Activated CD4-positive, alpha-beta T cell treated with anti-CD3 and anti-CD28 coated beads, Interleukin-2, amount 50 U/mL, for 24 hours (primary cell): ENCODE data around the gene PHLDA2.
A peak's percentile ranks its signal among the peaks of the same experiment; 100 is the strongest.

Experiments used
- DNase-seq, 2 donors: peaks; one replicate each; pipeline ENCODE4 v3.0.0-alpha.2; 2020; ENCODE audit warnings: low read depth in 1 of 2, low spot score in 1 of 2

Gene PHLDA2

DNA sequence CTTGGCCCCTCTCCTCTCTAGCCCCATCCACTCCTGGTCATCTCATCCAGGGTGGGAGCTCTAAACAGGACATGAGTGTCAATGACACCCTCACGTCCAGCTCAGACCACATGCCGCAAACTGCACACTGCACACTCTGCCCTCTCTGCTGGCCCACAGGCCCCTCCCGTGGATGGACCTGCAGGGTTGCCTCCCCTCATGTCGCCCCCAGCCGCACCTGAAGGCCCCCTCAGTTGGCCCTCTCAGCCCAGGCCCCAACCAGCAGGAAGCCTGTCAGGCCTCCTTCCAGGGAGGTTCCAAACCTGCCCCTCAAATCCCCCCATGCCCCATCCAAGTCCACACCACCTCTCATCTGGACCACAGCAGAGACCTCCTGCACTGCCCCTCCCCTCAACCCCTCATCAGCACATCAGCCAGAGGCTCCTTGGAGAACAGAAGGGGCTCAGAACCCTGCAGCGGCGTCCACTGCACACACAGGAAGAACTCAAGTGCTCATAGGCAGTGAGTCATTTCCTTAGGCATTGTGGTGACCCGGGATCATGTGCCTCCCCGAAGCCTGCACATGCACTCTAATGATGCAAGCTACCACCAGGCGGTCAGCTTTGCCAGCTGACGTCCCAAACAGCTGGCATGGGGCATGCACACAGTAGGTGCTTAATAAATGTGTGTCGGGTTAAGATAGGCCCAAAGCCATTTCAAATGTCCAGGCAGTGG is 30.7 kb downstream of the PHLDA2 start:
- DNase-seq: peak in 1 of 2 donors; percentile 30

DNA sequence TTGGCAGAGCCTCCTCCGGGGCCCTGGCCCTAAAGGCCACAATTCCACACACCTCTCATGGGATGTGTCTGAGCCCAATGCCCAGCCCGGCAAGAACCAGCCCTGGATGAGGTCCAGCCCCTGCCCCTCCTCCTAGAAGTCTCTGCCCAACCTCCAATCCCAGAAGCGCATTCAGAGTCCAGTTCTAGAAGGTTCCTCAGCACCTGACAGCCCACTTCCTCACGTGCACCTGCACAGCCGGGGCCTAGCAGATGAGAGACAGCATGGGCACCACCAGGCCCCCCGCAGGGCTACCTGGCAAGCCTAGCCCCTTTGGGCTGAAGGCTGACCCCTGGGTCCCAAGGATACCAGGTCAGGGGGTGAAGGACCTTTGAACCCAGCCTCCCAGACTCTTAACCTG is 32.2 kb downstream of the PHLDA2 start:
- no peak for DNase-seq

DNA sequence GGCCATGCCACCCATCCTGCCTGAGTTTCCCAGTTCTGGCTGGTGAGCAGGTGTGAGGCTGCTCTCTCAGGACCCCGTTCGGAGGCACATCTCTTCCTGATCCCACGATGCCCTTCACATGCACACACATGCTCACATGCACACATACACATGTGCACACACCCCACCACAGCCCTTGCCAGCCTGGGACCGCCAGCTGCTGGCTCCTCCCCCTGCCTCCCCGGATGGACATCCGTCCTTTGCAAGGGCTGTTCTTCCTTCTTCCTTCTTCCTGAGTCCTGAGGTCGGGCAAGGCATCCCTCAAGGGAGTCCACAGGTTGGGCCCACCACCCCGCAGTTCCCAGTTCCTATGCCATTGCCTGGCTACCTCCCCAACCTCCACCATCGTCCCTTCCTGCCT is 33.2 kb downstream of the PHLDA2 start:
- no peak for DNase-seq

DNA sequence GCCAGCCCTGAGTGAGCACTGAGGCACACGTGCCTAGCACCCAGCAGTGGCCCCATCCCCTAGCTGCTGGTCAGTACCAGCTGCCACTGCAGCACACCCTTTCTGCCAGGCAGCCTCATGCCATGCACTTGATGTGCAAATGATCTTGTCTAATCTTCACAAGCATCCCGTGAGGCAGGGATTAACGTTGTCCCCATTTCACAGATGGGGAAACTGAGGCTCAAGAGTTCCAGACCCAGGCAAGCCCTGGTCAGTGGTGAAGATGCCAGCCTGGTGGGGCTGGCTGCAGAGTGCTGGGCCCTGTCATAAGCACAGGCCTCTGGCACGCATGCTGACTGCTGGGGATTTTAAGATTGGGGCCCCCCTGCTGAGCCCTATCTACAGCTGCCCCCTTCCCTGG is 35.3 kb downstream of the PHLDA2 start:
- no peak for DNase-seq

DNA sequence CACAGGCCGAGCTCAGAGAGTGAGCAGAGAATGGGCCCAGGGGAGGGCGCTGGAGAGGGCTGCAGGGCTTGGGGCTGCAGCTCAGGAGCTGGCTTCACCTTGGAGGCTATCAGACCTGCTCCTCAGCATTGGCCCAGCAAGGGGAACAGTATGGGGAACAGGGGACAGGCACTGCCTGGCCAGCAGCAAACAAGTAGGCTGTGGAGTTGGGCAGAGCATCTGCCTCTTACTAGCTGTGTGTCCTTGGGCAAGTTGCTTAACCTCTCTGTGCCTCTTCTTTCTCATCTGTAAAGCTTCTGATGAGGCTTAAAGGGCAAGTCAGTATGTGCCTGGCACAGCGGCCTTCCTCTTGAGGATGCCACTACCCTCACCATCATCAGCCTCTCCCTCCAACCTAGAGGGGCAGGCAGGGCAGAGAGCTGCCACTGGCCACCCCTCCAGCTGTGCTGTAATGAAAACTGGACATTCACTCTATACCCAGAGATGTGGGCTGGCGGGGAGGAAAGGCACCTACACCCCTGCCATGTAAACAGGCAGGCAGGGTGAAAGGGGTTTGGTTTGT is 36.2 kb downstream of the PHLDA2 start:
- DNase-seq: no peak

DNA sequence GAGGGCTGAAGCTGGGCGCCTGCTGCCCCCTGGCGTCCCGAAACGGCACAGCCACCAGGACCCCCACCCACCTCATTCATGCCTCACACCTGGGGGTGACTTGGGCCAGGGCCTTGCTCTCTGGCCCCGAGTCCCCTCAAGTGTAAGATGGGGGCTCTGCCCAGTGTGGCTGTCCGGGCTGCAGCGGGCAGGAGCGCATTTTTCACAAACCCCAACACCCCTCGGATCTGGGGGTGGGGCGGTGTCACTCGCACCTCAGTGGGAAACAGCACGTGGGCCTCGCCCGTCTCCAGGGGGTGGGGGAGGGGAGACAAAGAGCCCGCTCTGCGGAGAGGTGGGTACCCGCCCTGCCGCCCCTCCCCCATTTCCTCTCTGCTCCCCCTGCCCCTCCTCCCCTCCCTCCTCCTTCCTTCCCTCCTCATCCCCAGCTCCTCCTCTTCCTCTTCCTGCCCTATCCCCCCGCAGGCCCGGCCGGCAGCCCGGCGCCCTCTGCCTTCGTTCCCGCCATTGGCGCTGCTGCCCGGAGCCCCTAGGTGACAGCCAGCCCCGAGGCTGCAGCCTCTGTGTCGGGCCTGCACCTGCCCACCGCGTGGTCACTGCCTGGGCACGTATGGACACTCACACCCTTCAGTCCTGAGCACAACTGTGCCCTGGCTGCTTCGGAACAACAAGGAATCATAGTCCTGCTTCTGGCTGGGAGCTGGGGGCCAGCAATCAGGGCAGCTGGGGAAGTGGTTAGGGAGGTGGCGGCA is 36.8 kb downstream of the PHLDA2 start:
- DNase-seq: peak in 1 of 2 donors; percentile 46

DNA sequence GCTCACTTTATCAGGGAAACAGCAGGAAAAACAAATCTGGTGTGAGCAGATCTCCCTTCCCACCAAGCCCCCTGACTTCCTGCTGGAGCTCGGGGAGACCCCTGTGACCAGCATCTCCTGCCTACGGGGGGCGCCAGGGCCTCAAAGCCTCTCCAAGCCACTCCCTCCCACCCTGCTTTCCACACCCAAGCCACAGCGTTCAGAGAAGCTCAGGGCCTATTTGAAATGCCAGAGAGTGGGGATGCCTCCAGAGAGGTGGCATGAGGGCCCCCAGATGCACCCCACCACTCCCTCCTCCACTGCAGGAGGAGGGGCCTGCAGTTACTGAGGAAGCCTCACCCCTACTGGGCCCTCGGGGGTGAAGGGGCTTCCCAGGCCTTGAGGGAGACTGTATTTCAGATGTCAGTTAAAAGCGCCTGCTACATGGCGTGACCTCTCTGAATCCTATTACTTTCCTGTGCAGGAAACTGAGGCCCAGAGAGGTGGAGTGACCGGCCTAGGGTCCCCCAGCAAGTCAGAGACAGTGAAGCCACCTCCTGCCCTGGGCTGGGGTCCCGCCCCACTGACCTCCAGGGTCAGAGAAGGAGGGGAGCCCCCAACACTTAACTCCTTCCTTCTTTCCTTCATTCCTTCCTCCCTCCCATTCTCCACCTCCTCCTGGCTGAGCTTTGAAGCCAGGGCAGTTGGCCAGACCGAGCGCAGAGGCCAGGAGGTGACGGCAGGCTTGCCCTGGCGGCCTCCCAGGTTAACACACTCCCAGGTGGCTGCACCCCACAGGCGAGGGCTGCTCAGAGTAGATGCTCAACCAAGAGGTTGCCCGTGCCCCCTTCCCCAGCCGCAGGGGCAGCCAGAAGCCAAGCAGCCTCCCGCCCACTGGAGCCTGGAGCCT is 37.6 kb downstream of the PHLDA2 start:
- DNase-seq: no peak

DNA sequence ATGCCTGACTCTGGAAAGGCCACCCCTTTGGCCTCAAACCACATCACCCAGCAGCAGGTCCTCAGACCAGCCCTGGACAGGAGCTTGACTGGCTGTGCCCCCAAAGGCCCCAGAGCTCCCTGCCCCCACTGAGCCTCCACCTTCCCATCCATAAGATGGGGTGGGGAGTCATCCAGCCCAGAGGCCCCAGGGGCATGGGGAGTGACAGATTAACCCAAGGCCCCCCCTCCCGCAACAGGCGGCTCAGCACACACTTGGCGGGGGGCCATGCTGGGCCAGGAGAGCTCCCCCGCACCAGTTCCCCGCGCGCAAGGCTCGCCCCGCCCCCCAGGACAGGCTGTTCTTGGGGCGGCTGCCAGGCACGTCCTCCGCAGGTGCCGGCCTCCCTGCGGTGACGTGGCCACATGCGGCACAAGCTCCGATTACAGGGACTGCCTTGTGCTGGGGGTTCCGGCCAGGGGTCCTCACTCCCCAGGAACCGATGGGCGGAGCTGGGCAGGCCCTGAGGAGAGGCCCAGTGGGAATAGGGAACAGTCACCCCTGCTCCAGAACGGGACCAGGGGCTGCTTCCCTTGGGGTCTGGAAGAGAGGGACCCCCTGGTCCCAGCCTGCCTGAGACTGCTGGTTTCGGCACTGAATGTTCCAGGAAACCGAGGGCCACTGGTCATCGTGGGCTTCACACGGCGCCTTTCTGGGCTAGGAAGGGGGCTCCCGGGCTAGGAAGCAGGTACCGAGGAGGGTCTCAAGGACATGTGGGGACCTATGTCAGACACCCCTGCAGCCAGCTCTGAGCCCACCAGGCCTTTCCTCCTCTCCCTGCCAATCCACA is 38.5 kb downstream of the PHLDA2 start:
- no peak for DNase-seq

DNA sequence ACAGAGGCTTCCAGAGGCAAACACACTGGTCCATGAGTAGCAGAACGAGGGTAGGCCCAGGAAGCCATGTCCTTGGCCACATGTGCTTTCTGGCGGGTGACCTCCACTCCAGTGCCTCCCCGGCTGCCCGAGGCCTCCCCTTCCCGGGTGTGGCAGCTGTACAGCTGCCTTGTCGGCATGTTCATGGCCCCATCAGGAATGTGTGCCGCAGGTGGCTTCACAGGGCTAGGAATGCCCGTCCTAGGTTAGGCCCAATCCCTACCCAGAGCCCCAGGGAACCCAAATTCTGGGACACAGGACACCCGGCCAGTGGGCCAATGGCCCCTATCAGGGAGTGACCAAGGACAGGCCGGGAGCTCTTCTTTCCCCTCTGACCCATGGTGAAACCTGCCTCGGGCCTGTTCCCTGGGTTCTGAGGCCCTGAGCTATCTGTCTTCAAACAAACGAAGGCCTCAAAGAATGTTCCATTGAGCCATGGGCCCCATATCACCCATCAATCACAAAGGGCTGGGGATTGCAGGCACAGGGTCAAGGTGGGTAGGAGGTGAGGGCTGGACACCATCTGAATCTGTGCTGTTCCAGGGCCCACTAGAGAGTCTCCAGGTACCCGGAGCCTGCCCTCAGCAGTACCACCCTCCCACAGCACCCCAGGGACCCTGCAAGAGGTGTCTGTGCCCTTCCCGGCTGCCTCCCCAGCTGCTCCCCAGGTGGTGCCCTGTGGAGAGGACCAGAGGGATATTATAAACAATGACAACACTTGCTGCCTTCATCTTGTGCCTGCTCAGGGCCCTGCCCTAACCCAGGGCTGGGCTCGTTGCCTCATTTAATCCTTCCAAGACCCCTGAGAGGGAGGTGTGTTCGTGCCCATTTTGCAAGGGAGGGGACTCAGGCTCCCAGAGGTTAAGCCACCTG is 39.6 kb downstream of the PHLDA2 start:
- no peak for DNase-seq

DNA sequence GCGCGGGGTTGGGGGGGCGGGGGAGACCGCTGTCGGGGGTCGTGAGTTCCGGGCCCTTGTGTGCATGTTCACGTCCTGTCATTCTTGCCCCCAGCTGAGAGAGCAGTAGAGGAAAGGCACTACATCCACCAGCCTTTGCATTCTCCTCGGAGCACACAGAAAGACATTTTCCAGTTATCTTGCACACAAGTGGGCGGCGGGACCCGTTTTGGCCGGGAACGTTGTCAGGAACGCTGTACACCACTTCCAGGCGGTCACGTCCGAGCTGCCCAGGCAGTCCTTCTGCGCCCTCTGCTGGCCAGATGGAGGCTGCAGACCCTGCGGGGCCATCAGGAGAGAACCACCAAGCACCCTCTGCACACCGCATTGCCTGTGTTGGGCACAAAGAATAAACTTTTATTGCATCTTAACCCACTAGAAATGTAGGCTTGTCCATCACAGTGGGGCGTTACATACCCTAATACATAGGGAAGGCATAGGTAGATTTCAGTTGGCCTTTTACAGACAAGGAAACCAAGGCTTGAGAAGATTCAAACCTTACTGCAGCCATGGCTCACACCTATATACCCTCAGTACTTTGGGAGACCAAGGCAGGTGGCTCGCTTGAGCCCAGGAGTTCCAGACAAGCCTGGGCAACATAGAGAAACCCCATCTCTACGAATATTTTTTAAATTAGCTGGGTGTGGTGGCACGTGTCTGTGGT is 40.8 kb downstream of the PHLDA2 start:
- DNase-seq: peak; percentile 73 to 83

DNA sequence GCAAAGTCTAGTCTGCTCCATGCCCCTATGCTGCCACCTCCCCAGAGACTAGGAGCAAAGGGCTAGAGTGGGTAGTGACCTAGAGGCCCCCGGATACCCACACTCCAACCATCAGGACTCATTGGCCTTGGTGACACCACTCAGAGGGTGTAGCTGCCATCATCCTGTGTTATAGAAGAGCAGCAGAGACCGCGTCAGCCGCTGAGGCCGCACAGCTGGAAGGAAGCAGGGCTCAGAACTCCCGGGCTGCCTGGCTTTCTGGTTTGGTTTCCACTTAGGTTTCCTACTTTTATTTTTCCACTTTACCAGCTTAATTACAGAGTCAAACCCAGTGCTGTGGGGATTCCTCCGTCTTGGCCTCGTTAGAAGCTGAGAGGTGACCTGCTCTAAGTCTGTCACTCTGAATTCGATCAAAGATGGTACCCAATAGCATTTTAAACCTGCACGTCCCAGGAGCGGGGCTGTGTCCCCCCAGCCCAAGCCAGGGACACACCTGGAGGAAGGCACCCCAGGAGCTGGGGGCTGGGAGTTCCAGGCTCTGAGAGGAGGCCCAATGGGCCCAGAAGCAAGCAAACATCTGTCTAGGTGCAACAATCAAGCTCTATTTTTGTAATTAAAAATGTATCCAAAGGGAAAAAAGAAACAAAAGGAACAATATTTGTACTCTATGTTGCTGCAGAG is 41.6 kb downstream of the PHLDA2 start:
- DNase-seq: no peak

DNA sequence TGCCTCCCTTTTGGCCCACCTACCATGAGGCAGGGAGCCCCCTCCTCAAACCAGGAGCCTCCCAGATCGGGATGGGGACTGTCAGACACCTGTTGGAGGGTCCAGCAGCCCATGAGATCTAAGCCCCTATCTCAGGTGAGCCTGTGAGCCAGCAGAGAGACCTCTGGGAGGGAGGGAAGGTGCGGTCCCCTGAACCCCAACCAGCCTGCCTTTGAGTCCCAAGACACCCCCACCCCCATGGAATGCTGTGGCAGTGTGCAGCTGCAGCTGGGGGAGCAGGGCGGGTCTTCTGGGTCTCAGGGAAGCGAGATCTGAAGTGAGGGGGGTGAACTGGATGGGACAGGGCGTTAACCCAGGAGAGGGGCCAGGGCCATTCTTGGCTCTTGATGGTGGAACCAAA is 42.3 kb downstream of the PHLDA2 start:
- DNase-seq: no peak

DNA sequence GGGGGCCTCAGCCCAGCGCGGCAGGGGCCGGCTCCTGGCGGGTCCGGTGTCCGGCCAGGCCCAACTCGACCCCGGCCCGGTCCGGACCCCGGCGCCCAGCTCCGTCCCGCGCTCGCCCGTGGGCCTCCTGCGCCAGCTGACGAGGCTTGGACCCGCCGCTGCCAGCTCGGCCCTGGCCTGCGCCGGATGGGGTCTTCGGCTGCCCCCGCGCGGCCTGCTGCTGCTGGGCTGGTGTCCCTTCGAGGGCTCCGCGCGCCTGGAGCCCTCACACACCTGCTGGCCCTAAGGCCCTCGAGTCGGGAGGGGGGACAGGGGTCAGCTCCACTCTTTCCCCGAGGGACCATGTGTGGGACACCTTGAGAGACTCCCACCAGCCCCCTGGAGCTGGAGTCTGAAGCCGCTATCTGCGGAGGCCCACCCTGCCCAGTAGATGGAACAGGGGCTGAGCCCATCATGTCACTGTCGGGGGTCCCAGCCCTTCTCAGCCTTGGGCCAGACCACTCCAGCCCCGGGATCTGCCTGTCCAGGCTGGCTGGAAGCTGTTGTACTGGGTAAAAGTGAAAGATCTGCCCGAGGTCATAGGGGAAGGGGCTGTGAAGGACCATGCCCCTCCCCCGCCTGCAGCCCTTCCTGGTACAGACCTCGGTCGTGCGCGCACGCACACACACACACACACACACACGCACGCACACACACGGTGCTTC is 42.9 kb downstream of the PHLDA2 start:
- DNase-seq: no peak

DNA sequence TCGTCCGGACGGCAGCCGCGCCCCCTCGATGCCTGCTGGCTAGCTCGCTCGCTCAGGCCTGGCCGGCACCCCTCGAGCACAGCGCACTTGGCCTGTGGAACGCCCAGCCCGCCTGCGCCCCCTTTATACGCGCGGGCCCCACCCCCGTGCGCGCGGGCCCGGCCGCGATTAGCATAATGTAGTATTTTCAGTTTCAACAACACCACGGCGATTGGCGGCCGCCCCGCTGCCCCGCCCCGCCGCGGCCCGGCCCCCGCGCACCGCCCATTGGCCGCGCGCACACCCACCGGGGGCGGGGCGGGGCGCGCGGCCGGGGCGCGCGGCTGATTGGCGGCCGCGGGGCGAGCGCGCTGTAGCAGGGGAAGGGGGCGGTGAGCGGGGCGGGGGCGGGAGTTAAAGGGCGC is 43.5 kb downstream of the PHLDA2 start, which contains the start of gene CDKN1C:
TSS of gene CDKN1C (minus strand) at position 98 of the 404 bp plus-strand sequence. CDS start 319 bp downstream, outside the sequence.
- DNase-seq: peak; percentile 48 to 63

DNA sequence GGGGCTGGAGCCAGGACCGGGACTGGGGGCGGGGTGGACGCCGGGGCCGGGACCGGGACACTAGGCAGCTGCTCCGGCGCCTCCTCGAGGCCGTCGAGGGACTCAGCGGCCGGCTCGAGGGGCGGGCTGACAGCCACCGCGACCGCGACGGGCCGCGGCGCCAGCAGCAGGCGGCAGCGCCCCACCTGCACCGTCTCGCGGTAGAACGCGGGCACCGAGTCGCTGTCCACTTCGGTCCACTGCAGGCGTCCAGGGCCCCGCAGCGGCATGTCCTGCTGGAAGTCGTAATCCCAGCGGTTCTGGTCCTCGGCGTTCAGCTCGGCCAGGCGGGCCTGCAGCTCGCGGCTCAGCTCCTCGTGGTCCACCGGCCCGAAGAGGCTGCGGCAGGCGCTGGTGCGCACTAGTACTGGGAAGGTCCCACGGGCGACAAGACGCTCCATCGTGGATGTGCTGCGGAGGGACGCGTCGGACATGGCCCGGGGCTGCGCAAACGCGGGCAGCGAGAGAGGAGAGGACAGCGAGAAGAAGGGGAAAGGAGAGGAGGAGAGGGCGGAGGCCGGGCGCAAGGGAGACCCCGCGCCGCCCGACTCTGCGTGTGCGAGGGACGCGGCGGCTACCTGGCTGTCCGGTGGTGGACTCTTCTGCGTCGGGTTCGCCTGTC is 44.1 kb downstream of the PHLDA2 start:
- no peak for DNase-seq

DNA sequence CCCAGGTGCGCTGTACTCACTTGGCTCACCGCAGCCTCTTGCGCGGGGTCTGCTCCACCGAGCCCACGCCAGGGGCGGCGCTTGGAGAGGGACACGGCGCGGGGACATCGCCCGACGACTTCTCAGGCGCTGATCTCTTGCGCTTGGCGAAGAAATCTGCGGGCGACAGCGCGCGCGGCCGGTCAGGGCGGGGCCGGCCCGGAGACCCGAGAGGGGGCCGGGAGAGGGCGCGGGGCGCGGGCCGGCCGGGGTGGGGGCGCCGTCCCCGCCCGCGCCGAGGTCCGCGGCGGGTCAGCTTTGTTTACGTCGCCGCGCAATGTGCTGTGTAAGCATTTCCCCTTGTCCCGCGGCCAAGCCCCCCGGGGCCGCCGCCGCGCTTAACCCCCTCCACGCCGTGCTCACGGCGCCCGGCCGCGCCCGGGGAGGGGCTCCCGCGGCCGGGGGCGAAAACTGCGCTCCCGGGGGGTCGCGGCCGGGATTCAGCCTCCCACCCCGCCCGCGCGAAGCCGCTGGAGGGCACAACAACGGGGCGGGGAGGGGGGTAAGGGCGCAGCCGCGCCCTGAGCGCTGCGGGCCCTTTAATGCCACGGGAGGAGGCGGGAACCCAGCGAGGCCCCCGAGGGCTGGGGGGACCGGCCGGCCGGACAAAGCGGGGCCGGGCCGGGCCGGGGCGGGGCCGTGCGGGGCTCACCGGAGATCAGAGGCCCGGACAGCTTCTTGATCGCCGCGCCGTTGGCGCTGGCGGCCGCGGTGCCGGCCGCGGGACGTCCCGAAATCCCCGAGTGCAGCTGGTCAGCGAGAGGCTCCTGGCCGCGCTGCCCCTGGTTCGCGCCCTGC is 45.0 kb downstream of the PHLDA2 start:
- DNase-seq: no peak
